HG02885 (cell line): Measurements from ENCODE around the gene KCNK17.

ENCODE experiments used
- ATAC-seq: cut with Tn5 transposase; IDR thresholded peaks from one replicate; pipeline ENCODE4 v1.9.1; 2021; ENCODE audit warnings: mild to moderate bottlenecking; ENCODE audit not compliant: unreplicated experiment, poor library complexity

The KCNK17 gene

GRCh38 chr6:39338397-39338796 lies 24.2 kb upstream of the KCNK17 start:
- no peak for ATAC-seq

- ATAC-seq, result peak; percentile 50
These were observed 21.7 kb upstream of the KCNK17 start for GRCh38 chr6:39335780-39336545.

GRCh38 chr6:39333644-39334438 lies 19.6 kb upstream of the KCNK17 start:
- no peak for ATAC-seq

GRCh38 chr6:39330476-39330875 lies 16.3 kb upstream of the KCNK17 start:
- ATAC-seq, result no peak

- peak; percentile 92 for ATAC-seq
These were observed 15.8 kb upstream of the KCNK17 start for GRCh38 chr6:39330057-39330456.

- ATAC-seq, result no peak
These were observed 13.8 kb upstream of the KCNK17 start for GRCh38 chr6:39328066-39328465.

- ATAC-seq, result no peak
These were observed 13.3 kb upstream of the KCNK17 start for GRCh38 chr6:39327507-39327906.

GRCh38 chr6:39322306-39322850 lies 8.2 kb upstream of the KCNK17 start, which contains the start of gene KCNK16:
Gene KCNK16 (minus strand): TSS chr6:39322702. CDS start chr6:39322540, 162 bp downstream.
- no peak for ATAC-seq

- no peak for ATAC-seq
These were observed 7.5 kb upstream of the KCNK17 start for GRCh38 chr6:39321761-39322160.

- ATAC-seq, result no peak
These were observed 6.3 kb upstream of the KCNK17 start for GRCh38 chr6:39320363-39320984.

GRCh38 chr6:39319621-39320362 lies 5.6 kb upstream of the KCNK17 start:
- no peak for ATAC-seq

GRCh38 chr6:39317256-39317655 lies 3.0 kb upstream of the KCNK17 start:
- no peak for ATAC-seq

GRCh38 chr6:39313526-39314272 lies 520 bp downstream of the KCNK17 start:
- ATAC-seq, result no peak

GRCh38 chr6:39312912-39313525 lies 1.2 kb downstream of the KCNK17 start:
- no peak for ATAC-seq

- no peak for ATAC-seq
These were observed 3.7 kb downstream of the KCNK17 start for GRCh38 chr6:39310542-39310941.

GRCh38 chr6:39309942-39310531 lies 4.2 kb downstream of the KCNK17 start:
- ATAC-seq, result peak; percentile 55

GRCh38 chr6:39307462-39307861 lies 6.8 kb downstream of the KCNK17 start:
- ATAC-seq, result no peak

- no peak for ATAC-seq
These were observed 9.3 kb downstream of the KCNK17 start for GRCh38 chr6:39304951-39305350.
